DND-41 (cell line): ENCODE results near the gene EML6.

Source experiments
- EZH2 ChIP-seq: IDR thresholded peaks from 3 replicates; pipeline ENCODE4 v1.6.1; 2012; ENCODE audit warnings: borderline replicate concordance, low read depth, mild to moderate bottlenecking, moderate library complexity, low read length, inconsistent platforms; ENCODE audit not compliant: severe bottlenecking
- TF ChIP-seq, protein P1 (sequence below): IDR thresholded peaks from 2 replicates; pipeline ENCODE4 v1.5.1; 2012; ENCODE audit warnings: borderline replicate concordance, low read length, moderate library complexity, mild to moderate bottlenecking; ENCODE audit not compliant: poor library complexity, severe bottlenecking; ENCODE audit errors: extremely low read depth

DNA sequence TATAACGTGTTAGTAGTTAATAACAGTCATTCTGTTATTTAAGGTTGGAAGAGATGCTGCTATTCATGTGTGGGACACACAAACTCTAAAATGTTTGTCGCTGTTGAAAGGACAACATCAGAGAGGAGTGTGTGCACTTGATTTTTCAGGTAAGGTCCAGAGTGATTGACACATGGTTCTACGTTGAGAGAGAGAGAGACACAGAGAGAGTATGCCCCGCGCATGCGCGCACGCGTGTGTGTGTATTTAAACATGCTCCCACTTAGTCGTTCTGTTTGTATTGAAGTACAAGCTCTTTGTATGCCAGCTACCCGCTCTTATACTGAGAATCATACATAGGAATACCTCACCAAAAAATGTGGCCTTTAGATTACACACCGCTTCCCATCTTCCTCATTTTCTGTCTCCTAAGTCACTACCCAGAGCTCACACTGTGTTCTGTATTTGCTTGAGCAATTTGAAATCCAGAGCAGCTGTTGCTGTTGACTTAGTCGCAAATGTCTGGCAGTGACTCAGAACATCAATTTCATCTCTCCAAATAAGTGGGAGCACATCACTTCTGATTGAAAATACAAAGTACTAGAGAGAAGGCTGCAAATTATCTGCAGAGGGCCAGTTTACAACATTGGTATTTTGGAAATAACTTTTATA, 148.1 kb downstream of the EML6 start:
- TF ChIP-seq, protein P1, sequence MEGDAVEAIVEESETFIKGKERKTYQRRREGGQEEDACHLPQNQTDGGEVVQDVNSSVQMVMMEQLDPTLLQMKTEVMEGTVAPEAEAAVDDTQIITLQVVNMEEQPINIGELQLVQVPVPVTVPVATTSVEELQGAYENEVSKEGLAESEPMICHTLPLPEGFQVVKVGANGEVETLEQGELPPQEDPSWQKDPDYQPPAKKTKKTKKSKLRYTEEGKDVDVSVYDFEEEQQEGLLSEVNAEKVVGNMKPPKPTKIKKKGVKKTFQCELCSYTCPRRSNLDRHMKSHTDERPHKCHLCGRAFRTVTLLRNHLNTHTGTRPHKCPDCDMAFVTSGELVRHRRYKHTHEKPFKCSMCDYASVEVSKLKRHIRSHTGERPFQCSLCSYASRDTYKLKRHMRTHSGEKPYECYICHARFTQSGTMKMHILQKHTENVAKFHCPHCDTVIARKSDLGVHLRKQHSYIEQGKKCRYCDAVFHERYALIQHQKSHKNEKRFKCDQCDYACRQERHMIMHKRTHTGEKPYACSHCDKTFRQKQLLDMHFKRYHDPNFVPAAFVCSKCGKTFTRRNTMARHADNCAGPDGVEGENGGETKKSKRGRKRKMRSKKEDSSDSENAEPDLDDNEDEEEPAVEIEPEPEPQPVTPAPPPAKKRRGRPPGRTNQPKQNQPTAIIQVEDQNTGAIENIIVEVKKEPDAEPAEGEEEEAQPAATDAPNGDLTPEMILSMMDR = no peak
- no peak for TF ChIP-seq EZH2
